ENCODE measurements around the gene NKD1.

DNA sequence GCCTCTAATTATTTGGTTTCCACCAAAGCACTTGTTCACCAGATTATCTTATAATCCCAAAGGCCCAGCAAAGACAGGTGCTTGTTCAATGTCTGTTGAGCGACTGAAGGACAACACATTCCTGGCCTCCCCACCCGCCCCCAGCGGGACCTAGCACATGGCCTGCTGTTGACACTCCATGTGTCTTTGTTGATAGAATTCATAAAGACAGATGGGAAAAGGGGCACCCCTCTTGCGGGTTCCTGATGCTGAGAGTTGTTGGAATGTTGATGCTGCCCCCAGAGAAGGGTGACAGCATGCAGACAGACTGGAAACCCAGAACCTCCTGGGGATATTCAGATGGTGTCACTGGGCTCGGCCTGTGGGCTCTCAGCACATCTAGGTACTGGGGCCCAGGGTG lies 96.0 kb downstream of the NKD1 start:
- no peak for TF ChIP-seq ZNF274 (IDR thresholded peaks at IDR 0.05; ENCODE audit: low read depth, low read length)
- TF ChIP-seq SIN3A (IDR thresholded peaks at IDR 0.05; ENCODE audit: low read depth) = no peak
- TF ChIP-seq, protein P1, sequence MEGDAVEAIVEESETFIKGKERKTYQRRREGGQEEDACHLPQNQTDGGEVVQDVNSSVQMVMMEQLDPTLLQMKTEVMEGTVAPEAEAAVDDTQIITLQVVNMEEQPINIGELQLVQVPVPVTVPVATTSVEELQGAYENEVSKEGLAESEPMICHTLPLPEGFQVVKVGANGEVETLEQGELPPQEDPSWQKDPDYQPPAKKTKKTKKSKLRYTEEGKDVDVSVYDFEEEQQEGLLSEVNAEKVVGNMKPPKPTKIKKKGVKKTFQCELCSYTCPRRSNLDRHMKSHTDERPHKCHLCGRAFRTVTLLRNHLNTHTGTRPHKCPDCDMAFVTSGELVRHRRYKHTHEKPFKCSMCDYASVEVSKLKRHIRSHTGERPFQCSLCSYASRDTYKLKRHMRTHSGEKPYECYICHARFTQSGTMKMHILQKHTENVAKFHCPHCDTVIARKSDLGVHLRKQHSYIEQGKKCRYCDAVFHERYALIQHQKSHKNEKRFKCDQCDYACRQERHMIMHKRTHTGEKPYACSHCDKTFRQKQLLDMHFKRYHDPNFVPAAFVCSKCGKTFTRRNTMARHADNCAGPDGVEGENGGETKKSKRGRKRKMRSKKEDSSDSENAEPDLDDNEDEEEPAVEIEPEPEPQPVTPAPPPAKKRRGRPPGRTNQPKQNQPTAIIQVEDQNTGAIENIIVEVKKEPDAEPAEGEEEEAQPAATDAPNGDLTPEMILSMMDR (IDR thresholded peaks at IDR 0.05 in 2 of 3, conservative IDR thresholded peaks at IDR 0.05 in 1 of 3; ENCODE audit: borderline replicate concordance in 1 of 3, insufficient read depth in 1 of 3, low read depth in 2 of 3, low read length in 2 of 3) = no peak
- no peak for TF ChIP-seq POLR2A (IDR thresholded peaks at IDR 0.05; ENCODE audit: borderline replicate concordance, extremely low read depth, insufficient read depth, insufficient read length)
- TF ChIP-seq EZH2 (IDR thresholded peaks at IDR 0.05) = no peak
- no peak for TF ChIP-seq SP1 (IDR thresholded peaks at IDR 0.05; ENCODE audit: low read depth)
- TF ChIP-seq MAX (IDR thresholded peaks at IDR 0.05) = no peak
- no peak for TF ChIP-seq POLR2AphosphoS5 (IDR thresholded peaks at IDR 0.05; ENCODE audit: low read depth, low read length)
- TF ChIP-seq EGR1 (IDR thresholded peaks at IDR 0.05; ENCODE audit: low read depth) = no peak
- TF ChIP-seq JUND (IDR thresholded peaks at IDR 0.05) = no peak
- TF ChIP-seq ELF1 (IDR thresholded peaks at IDR 0.05; ENCODE audit: borderline replicate concordance, low read depth) = no peak
